HG03175 (cell line): Measurements from ENCODE around the gene MAPK8.
"Not testable (repeated sequence)": the region's sequence is repeated elsewhere in the genome, so short reads cannot be mapped to it uniquely, and the experiment has no call there.

Experiments
- ATAC-seq: cut with Tn5 transposase; IDR thresholded peaks from one replicate; pipeline ENCODE4 v1.9.1; 2021; ENCODE audit warnings: mild to moderate bottlenecking, moderate library complexity; ENCODE audit not compliant: unreplicated experiment

MAPK8 gene

GRCh38 chr10:48306265-48306869 is at the start of gene MAPK8:
Gene MAPK8, plus strand, starts transcription at chr10:48306677. Its CDS starts 94,984 bp downstream, at chr10:48401661.
- ATAC-seq: peak; percentile 83

DNA sequence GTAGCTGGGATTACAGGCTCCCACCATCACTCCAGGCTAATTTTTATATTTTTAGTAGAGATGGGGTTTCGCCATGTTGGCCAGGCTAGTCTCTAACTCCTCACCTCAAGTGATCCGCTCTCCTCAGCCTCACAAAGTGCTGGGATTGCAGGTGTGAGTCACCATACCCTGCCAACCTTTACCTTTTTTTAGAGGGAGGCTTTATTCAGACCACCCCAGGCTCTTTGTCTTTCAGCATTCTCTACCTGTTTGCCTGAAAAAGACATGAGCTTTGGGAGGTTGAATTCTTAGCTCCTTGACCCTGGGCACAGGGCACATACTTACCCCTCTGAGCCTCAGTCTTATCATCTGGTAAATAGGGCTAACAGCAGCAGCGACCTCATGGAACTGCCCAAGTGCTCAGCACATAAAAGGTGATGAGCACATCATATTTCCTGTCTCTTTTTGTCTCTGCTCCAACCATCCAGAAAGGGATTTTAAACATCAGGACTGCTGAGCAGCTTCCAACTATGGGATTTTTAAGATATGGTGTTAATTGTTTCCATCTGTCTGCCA is 49.0 kb upstream of the MAPK8 start:
- ATAC-seq: no peak

- no peak for ATAC-seq
Observed at GRCh38 chr10:48258105-48258504, 48.4 kb upstream of the MAPK8 start.

DNA sequence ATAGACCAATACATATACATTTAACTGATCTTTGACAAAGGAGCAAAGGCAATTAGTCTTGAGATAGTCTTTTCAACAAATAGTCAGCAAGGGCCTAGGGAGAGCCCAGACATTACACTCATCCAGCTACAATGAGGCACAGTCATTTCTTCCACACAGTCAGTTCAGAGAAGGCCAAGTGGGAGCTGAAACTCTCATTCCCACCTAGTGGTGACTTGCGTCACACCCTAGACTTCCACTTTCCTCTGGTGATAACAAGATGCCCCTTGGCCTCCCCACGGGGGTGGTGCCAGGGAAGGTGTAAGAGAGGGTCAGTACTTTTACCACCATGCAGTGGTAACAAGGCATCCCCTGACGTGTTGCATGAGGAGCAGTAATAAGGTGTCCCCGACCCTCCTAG is 39.9 kb upstream of the MAPK8 start:
- no peak for ATAC-seq

DNA sequence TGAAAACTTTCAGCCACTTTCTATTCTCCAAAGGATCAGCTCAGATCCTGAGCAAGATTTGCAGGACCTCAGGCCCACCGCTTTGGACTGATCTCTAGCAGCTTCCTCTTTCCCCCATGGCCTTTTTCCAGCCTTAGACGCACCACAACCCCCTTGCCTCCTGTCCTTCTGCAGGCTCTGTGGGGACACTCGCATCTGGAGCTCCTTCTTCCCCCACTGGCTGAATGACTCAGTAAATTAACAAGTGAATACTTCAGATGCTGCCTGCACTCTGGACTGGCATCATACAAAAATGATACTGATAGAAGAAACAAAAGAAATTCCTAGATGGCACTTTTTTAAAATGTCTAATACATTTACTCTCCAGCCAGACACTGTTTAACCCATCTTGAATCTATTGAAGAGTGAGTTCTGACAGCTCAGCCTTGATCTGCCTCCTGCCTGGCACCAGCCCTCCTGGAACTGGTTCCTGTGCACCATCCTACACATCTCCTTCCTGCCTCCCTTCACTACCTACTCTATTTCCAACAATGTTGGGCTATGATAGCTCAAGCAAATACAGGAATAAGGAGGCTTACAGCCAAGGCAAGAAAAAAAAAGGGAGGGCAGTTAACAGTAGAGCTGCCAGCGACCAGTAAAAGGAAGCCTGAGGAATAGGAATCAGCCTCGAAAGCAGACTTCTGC is 35.3 kb upstream of the MAPK8 start:
- ATAC-seq: no peak

- no peak for ATAC-seq
Observed at GRCh38 chr10:48272682-48273081, 33.8 kb upstream of the MAPK8 start.

DNA sequence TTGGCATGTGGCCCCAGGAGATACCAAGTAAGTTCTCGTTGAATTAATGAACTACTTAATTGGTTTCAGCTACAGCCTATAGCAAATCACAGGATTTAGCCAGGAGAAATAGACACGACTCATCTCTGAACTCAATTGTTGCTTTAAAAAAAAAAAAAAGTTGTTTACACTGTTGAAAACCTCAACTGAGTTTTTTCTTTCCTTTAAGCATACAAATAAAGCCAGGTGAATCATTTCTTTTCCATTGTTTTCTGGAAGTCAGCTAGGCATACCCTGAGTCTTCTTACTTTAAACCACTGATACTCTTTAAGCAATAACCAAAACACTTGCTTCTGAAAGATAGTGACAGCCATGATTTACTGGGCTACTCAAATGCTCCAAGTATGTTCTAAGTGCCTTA is 32.7 kb upstream of the MAPK8 start:
- ATAC-seq: no peak

- no peak for ATAC-seq
Observed at GRCh38 chr10:48274636-48275035, 31.8 kb upstream of the MAPK8 start, which contains the start of gene FRMPD2. Gene FRMPD2, minus strand, starts transcription at chr10:48274696. Its CDS starts 129 bp downstream, at chr10:48274567.

- no peak for ATAC-seq
Observed at GRCh38 chr10:48277093-48277492, 29.4 kb upstream of the MAPK8 start.

- ATAC-seq: peak; percentile 85
Observed at GRCh38 chr10:48279081-48279751, 27.3 kb upstream of the MAPK8 start.

DNA sequence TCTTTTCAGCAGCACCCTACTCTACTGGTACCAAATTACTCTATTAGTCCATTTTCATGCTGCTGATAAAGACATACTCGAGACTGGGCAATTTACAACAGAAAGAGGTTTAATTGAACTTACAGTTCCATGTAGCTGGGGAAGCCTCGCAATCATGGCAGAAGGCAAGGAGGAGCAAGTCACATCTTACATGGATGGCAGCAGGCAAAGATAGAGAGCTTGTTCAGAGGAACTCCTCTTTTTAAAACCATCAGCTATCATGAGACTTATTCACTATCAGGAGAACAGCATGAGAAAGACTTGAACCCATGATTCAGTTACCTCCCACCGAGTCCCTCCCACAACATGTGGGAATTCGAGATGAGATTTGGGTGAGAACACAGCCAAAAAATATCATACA is 24.8 kb upstream of the MAPK8 start:
- not testable (repeated sequence) for ATAC-seq

GRCh38 chr10:48282829-48283228 is 23.6 kb upstream of the MAPK8 start:
- ATAC-seq: peak; percentile 70

DNA sequence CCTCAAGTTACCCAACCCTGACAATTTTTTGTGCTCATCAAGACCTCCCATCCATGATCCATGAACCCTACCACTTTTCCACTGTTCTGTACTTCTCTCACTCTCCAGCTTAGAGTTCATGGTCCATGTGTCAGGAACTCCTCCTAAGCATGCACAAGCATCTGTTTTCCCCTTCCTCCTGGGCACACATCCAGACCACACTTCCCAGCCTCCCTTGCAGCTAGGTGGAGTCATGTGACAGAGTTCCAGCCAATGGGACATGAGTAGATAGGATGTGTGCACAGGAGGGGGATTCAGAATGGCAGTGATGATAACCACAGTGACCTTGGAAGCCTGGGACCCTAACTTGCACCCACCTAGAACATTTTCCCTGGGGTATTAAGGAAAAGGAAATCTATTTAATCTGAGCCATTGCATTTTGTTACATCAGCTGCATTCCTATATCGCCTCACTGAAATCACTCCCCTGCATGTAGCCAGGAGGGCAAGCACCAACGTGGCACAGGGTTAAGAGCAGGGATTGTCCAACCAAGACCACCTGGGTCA is 22.4 kb upstream of the MAPK8 start:
- no peak for ATAC-seq

DNA sequence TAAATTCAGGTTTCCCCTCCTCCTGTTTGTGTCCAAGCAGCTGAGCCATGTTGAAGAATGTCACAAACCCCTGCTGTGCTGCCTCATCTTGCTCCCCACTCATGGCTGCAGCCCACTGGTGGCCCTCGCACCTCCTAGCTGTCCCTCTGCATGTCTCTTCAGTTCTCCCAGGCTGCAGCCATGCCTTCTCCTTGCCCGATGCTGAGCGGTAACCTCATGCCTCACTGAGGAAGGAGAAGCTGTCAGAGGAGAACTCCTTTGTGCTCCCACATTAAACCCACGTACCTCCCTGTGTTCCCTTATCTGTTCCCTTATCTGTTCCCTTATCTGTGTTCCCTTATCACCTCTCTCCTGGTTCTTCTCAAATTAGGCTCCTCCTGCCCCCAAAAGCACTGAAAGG is 21.7 kb upstream of the MAPK8 start:
- ATAC-seq: no peak

GRCh38 chr10:48285710-48286109 is 20.8 kb upstream of the MAPK8 start:
- no peak for ATAC-seq

- no peak for ATAC-seq
Observed at GRCh38 chr10:48286356-48286755, 20.1 kb upstream of the MAPK8 start.

DNA sequence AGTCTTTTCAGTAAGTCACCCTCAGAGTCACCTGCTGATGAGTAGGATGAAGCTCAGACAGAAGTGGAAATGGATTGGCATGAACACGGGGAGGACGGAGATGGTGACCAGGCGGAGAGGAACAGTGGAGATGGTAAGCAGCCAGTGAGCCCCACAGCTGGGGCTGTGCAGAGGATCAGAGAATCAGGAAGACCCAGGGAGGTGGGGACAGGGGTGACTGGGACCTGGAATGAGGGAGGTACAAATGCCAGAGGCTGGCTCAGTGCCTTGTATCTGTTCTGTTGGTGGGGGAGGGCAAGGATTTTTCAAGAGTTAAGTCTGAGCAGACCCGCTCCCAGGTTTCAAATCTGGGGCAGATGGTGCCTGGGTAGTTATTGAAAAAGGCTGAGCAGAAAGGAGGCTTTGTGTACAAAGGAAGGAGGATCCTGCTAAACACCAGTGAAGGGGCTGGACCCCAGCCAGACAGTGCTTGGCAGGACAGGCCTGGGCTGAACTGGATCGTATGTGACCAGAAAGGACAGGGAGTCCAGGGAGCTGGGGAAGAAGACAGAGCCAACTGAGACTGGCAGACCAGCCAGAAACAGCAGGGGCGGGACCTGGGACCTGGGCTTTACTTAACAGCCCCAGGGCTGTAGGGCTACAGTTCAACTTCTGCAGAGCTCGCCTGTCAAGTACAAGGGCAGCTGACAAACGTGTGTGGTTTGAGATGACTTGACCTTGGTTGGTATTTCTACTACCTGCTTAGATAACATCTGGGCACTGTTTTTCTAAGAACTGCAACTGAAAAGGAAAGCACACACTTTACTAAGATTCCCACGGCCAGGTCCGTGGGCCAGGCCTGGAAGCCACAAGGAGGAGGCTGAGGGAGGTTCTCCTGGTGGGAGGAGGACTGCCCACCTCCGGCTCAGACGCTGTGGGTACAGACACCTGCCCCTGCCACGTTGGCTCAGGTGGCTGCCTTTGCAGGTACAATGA is 18.8 kb upstream of the MAPK8 start:
- ATAC-seq: peak; percentile 35

DNA sequence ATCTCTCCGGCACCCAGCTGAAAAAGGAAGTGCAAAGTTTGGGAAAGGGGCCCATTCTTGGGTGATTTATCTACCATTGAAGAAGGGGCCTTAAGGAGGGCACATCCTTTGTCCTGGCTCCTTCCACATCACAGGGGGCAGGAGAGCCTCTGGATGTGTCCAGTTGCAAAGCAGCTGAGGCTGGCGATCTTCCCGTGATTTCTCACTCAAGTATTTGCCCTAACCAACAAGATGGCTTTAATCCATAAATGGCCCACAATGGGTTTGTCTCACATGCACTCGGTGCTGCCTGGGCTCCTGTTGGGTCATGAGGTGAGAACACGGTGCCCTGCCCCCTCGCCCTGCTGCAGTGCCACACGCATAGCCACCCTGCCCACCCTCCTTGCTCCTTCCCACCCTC is 17.8 kb upstream of the MAPK8 start:
- no peak for ATAC-seq

DNA sequence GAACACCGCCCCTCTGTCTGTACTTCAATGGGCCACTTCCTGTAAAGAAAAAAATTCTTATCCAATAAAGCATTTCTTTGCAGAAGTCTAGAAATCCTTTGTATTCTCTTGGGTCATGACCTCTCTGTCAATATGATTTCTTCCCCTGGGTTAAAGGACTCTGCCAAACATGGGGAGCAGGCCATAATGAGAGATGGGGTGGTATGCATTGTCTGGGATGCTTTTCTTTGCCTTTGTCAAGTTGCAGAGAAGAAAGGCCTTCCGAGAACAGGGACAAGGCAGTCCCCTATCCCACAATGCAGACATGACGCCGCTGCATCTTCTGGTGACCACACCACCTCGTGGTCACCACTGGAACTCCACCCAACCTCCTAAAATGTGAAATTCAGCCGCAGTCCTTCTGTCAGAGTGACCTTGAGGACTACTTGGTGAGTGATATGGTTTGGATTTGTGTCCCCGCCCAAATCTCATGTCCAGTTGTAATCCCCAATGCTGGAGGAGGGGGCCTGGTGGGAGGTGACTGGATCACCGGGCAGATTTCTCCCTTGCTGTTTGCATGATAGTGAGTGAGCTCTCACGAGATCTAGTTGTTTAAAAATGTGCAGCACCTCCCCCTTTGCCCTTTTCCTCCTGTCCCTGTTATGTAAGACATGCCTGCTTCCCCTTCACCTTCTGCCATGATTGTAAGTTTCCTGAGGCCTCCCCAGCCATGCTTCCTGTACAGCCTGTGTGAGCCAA is 16.8 kb upstream of the MAPK8 start:
- ATAC-seq: peak; percentile 51

DNA sequence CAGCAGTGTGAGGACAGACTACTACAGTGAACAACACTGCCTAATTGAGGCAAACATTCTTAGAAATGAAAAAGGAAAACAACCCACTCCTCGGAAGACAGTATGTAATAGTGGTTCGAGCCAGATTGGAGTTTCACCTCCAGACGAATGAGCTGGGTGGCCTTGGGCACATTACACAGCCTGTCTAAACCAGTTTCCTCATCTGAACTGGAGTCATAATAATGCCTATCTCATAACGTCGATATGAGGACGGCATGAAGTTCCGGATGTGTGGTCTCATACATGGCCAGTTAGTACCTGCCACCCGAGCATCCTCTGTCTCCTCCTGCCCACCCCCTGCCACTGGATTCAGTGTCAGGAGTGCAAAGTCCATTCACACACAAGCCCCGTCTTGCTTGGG is 16.2 kb upstream of the MAPK8 start:
- no peak for ATAC-seq
